ENCODE data around the gene ST3GAL3.
"Not testable (repeated sequence)": the region's sequence is repeated elsewhere in the genome, so short reads cannot be mapped to it uniquely, and the experiment has no call there.

ST3GAL3 gene

DNA sequence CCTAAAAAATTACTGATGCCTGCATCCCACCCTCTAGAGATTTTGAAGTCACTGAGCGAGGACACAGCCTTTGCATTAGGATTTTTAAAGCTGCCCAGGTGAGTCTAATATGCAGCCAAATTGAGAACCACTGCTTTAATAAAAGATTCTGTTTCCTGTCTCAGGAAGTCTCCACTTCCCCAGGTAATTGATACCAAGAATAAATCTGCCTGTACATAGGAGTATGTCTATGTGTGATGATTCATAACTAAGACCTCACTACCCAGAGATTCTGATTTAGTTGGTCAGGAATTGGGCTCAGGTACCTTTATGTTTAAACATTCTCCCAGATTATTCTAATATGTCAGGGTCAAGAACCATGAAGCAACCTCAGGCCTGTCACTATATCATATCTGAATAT, 117.5 kb downstream of the ST3GAL3 start:
- H3K27me3 Mint-ChIP-seq (ENCODE audit: low read depth, poor library complexity), result peaks cover 5% of the 10 kb centered on the region
- peaks cover 1% of the 10 kb centered on the region for H3K9me3 Mint-ChIP-seq
- H3K4me1 Mint-ChIP-seq, result no peaks in the 10 kb centered on the region
- H3K4me3 Mint-ChIP-seq, result no peak overlapping the region
- peaks cover 51% of the 10 kb centered on the region for H3K36me3 Mint-ChIP-seq (ENCODE audit: low read depth)
- TF ChIP-seq, protein P1, sequence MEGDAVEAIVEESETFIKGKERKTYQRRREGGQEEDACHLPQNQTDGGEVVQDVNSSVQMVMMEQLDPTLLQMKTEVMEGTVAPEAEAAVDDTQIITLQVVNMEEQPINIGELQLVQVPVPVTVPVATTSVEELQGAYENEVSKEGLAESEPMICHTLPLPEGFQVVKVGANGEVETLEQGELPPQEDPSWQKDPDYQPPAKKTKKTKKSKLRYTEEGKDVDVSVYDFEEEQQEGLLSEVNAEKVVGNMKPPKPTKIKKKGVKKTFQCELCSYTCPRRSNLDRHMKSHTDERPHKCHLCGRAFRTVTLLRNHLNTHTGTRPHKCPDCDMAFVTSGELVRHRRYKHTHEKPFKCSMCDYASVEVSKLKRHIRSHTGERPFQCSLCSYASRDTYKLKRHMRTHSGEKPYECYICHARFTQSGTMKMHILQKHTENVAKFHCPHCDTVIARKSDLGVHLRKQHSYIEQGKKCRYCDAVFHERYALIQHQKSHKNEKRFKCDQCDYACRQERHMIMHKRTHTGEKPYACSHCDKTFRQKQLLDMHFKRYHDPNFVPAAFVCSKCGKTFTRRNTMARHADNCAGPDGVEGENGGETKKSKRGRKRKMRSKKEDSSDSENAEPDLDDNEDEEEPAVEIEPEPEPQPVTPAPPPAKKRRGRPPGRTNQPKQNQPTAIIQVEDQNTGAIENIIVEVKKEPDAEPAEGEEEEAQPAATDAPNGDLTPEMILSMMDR (IDR thresholded peaks at IDR 0.05), result no peak
- no peak overlapping the region for H3K27ac Mint-ChIP-seq
- DNase-seq, result no peak

DNA sequence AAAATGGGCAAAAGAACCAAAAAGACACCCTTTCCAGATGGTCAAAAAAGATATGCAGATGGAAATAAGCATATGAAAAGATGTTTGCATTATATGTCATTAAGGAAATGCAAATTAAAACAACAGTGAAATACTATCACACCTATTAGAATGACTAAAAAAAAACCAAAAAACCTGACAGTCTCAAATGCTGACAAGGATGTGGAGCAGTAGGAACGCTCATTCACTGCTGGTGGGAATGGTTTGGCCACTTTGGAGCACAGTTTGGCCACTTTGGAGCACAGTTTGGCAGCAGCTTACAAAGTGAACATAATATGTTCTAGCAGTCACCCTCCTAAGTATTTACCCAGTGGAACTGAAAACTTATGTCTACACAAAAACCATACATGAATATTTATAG, 121.2 kb downstream of the ST3GAL3 start:
- Mint-ChIP-seq H3K27me3 (ENCODE audit: low read depth, poor library complexity) (no peaks in the 10 kb centered on the region), H3K36me3 (ENCODE audit: low read depth) (peaks cover 36% of the 10 kb centered on the region), H3K4me1 (no peaks in the 10 kb centered on the region), H3K4me3 (no peak overlapping the region), H3K9me3 (no peaks in the 10 kb centered on the region), H3K27ac (no peak overlapping the region)
- TF ChIP-seq, protein P1 (IDR thresholded peaks at IDR 0.05), result no peak
- no peak for DNase-seq

DNA sequence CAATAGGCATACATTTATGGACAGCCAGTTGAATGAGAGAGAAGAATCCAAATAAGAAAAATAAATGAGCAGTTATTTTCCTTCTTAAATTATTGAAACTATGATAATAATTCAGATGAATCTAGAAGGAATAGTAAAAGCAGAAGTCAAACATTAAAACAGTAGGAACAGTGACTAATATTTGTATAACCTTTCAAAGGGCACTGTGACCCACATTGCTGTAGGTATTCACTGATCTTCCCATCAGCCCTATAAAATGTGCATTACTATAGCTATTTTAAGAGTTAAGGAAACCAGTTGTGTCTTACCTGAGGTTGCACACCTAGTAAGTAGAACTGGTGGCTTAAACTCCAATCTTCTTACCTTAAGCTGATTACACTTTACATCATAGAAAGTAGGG, 123.5 kb downstream of the ST3GAL3 start:
- Mint-ChIP-seq H3K9me3 (no peaks in the 10 kb centered on the region), H3K4me1 (peaks cover 14% of the 10 kb centered on the region), H3K4me3 (no peak overlapping the region), H3K27ac (no peak overlapping the region), H3K27me3 (ENCODE audit: low read depth, poor library complexity) (no peaks in the 10 kb centered on the region), H3K36me3 (ENCODE audit: low read depth) (peaks cover 42% of the 10 kb centered on the region)
- TF ChIP-seq, protein P1 (IDR thresholded peaks at IDR 0.05), result no peak
- DNase-seq, result no peak

DNA sequence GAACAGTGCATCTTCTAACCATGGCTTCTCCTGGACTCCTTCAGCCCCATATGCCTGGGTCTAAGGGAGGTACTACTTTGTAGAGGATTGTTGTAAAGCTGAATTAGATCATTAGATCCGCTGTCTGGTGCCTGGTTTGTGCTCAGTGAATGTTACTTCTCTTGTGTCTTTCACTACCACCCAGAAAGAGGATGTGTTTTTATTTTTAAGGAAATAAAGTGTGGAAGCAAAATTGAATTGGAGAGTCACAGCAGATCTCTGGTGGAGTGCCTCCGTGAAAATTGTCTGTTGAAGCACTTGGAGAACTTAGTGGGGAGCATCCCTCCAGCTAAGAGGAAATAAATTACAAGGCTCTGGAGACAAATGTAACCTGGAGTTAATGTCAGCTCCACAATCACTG, 124.5 kb downstream of the ST3GAL3 start:
- peaks cover 19% of the 10 kb centered on the region for H3K4me1 Mint-ChIP-seq
- H3K36me3 Mint-ChIP-seq (ENCODE audit: low read depth), result peaks cover 42% of the 10 kb centered on the region
- no peak overlapping the region for H3K4me3 Mint-ChIP-seq
- no peak for DNase-seq
- no peaks in the 10 kb centered on the region for H3K9me3 Mint-ChIP-seq
- peak overlapping the region; percentile 46 for H3K27ac Mint-ChIP-seq
- TF ChIP-seq, protein P1 (IDR thresholded peaks at IDR 0.05), result no peak
- no peaks in the 10 kb centered on the region for H3K27me3 Mint-ChIP-seq (ENCODE audit: low read depth, poor library complexity)

DNA sequence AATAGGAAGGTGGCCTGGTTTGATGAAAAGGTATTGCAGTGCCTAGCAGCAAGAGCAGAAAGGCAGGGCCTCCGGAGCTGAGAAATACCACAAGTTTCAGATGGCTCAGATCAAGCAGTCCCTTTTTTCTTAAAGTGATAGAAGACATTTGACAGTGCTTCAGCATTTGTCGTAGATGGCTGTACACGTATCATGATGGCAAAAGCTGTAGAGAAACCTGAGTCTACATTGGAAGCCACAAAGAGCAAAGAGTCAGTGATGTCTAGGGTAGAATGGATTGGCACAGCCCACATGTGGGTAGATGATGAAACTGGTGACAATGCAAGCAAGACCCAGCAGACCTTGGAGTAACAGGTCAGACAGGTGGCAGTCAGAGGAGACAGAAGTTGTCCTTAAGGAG, 124.9 kb downstream of the ST3GAL3 start:
- Mint-ChIP-seq H3K9me3 (no peaks in the 10 kb centered on the region), H3K27ac (no peak overlapping the region), H3K4me3 (no peak overlapping the region), H3K36me3 (ENCODE audit: low read depth) (peaks cover 42% of the 10 kb centered on the region), H3K27me3 (ENCODE audit: low read depth, poor library complexity) (no peaks in the 10 kb centered on the region), H3K4me1 (peaks cover 23% of the 10 kb centered on the region)
- TF ChIP-seq, protein P1 (IDR thresholded peaks at IDR 0.05), result no peak
- DNase-seq, result no peak

DNA sequence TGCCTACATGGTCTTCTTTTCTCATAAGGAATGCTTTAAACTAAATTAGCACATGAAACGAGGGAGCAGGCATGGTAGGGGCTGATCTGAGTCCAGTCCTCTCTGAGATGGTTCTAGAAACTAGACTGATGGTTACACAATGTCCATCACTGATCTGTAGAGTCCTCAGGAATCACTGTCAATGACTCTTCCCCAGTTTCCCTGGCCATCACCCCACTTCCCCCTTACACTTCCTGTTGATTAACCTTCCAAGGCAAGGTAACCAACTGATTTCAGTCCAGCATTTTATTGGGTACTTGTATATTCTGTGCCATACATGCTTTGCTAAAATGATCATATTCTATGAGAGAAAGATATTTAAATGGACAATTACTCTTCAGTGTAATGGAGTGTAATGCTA, 125.7 kb downstream of the ST3GAL3 start:
- no peak overlapping the region for H3K27ac Mint-ChIP-seq
- peaks cover 28% of the 10 kb centered on the region for H3K4me1 Mint-ChIP-seq
- TF ChIP-seq, protein P1 (IDR thresholded peaks at IDR 0.05), result no peak

DNA sequence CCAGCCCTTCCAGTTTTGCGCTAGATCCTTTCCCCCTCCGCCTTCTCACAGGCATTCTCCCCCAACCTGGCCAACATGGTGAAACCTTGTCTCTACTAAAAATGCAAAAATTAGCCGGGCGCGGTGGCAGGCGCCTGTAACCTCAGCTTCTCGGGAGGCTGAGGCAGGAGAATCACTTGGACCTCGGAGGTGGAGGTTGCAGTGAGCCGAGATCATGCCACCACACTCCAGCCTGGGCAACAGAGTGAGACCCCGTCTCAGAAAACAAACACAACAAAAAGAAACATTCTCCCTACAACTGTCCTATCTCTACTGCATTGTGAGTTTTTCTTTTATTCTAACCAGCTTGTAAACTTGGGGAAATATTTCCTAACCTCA, 126.6 kb downstream of the ST3GAL3 start:
- Mint-ChIP-seq H3K36me3 (ENCODE audit: low read depth) (peaks cover 30% of the 10 kb centered on the region), H3K4me1 (peaks cover 32% of the 10 kb centered on the region)
- not testable (repeated sequence) for H3K4me3 Mint-ChIP-seq; H3K9me3 Mint-ChIP-seq; H3K27ac Mint-ChIP-seq; H3K27me3 Mint-ChIP-seq (ENCODE audit: low read depth, poor library complexity); DNase-seq

More for the DNA sequence above, 125.7 kb downstream of the ST3GAL3 start:
- no peaks in the 10 kb centered on the region for H3K27me3 Mint-ChIP-seq (ENCODE audit: low read depth, poor library complexity)
- DNase-seq, result no peak
- H3K36me3 Mint-ChIP-seq (ENCODE audit: low read depth), result peaks cover 38% of the 10 kb centered on the region
- no peaks in the 10 kb centered on the region for H3K9me3 Mint-ChIP-seq
- no peak overlapping the region for H3K4me3 Mint-ChIP-seq
